H1 (cell line): ENCODE measurements around the gene RARB. TPM values are rescaled to one million over a fixed set of nuclear protein-coding genes. Genes with fewer than 3 reads are reported as not detected.

Experiments
- CTCF ChIA-PET: fragments of 300-600 bp; sonication (Branson Sonifier 250); formaldehyde crosslinking; loops from one replicate; lab custom pipeline; 2021; ENCODE audit not compliant: partially characterized antibody; lab: Charles Lee
- POLR2A ChIA-PET: fragments of 300-600 bp; sonication (Branson Sonifier 250); formaldehyde crosslinking; loops from one replicate; lab custom pipeline; 2021; ENCODE audit warnings: inconsistent platforms; ENCODE audit not compliant: partially characterized antibody; lab: Charles Lee
- DNase-seq, 2 experiments: peaks; one replicate each; pipeline versions ENCODE4 v3.0.0 to v3.0.0-alpha.2; 2010 to 2022; ENCODE audit warnings: low spot score in 2 of 2, low read depth in 1 of 2, mixed read lengths in 1 of 2
- FAIRE-seq: peaks from 2 replicates; lab custom pipeline; 2011; peaks lifted over from hg19 to GRCh38; lab: Jason Lieb, UNC
- H2AFZ ChIP-seq: 2 replicates; pipeline ENCODE4 v1.8.1; 2012; ENCODE audit warnings: low read length, inconsistent platforms
- H2AK5ac ChIP-seq: 2 replicates; pipeline ENCODE4 v1.6.1; 2013; ENCODE audit warnings: low read depth, low read length
- H2BK120ac ChIP-seq: replicated peaks from 2 replicates; pipeline ENCODE3; 2013; ENCODE audit warnings: low read depth, low read length, inconsistent platforms
- H2BK12ac ChIP-seq: 2 replicates; pipeline ENCODE4 v1.6.1; 2013; ENCODE audit warnings: low read depth, low read length
- H2BK15ac ChIP-seq: 2 replicates; pipeline ENCODE4 v1.6.1; 2013; ENCODE audit warnings: low read length
- H2BK20ac ChIP-seq: 2 replicates; pipeline ENCODE4 v1.6.1; 2013; ENCODE audit warnings: low read length
- H2BK5ac ChIP-seq: 2 replicates; pipeline ENCODE4 v1.6.1; 2013; ENCODE audit warnings: low read depth, low read length
- H3K14ac ChIP-seq: 2 replicates; pipeline ENCODE4 v1.6.1; 2013; ENCODE audit warnings: inconsistent platforms; ENCODE audit not compliant: insufficient read length
- H3K18ac ChIP-seq: 2 replicates; pipeline ENCODE4 v1.6.1; 2013; ENCODE audit warnings: low read length; ENCODE audit errors: extremely low read depth
- H3K23ac ChIP-seq: 2 replicates; pipeline ENCODE4 v1.6.1; 2013; ENCODE audit warnings: inconsistent platforms; ENCODE audit not compliant: insufficient read length
- H3K23me2 ChIP-seq: 2 replicates; pipeline ENCODE4 v1.6.1; 2013; ENCODE audit warnings: low read depth, low read length
- H3K27ac ChIP-seq: 2 replicates; pipeline ENCODE4 v1.6.1; 2011; ENCODE audit warnings: low read depth, low read length, inconsistent platforms
- H3K27me3 ChIP-seq, 4 experiments: replicated peaks in 1 of 4; 1 replicate in 1 of 4; 2 replicates in 3 of 4; pipeline versions ENCODE4 v1.6.1 to v1.8.1; 2011 to 2013; ENCODE audit warnings: low read length in 3 of 4, mild to moderate bottlenecking in 3 of 4, inconsistent platforms in 2 of 4, mixed read lengths in 2 of 4, moderate library complexity in 1 of 4; ENCODE audit not compliant: control insufficient read depth in 3 of 4, insufficient read depth in 3 of 4; ENCODE audit errors: extremely low read depth in 1 of 4
- H3K36me3 ChIP-seq, 4 experiments: 2 replicates each; pipeline versions ENCODE4 v1.6.1 to v1.8.1; 2011 to 2013; ENCODE audit warnings: mild to moderate bottlenecking in 4 of 4, low read length in 3 of 4, moderate library complexity in 2 of 4, control low read depth in 1 of 4, inconsistent platforms in 1 of 4; ENCODE audit not compliant: insufficient read depth in 4 of 4, control insufficient read depth in 2 of 4
- H3K4ac ChIP-seq: replicated peaks from 2 replicates; pipeline ENCODE3; 2013; ENCODE audit warnings: low read length, low read depth, mixed read lengths, inconsistent platforms; ENCODE audit not compliant: insufficient read length
- H3K4me1 ChIP-seq, 4 experiments: replicated peaks in 1 of 4; 1 replicate in 1 of 4; 2 replicates in 3 of 4; pipeline versions ENCODE4 v1.6.1 to v1.8.1; 2011 to 2013; ENCODE audit warnings: low read length in 3 of 4, inconsistent platforms in 2 of 4, mixed read lengths in 1 of 4; ENCODE audit not compliant: insufficient read depth in 4 of 4, control insufficient read depth in 3 of 4
- H3K4me2 ChIP-seq, 2 experiments: 2 replicates each; pipeline versions ENCODE4 v1.6.1 to v1.8.1; 2011 to 2013; ENCODE audit warnings: low read depth in 2 of 2, low read length in 2 of 2, control low read depth in 1 of 2, inconsistent platforms in 1 of 2, mild to moderate bottlenecking in 1 of 2; ENCODE audit not compliant: insufficient read depth in 1 of 2
- H3K4me3 ChIP-seq, 4 experiments: fragments of 200-600, 300-600 bp in 1 of 4; sonication (generic), shearing (Covaris generic), sonication (Bioruptor Twin) in 1 of 4; 2 replicates each; pipeline versions ENCODE4 v1.5.1 to v1.8.1; 2011 to 2016; ENCODE audit warnings: low read length in 4 of 4, low read depth in 3 of 4, control low read depth in 2 of 4, inconsistent platforms in 2 of 4, mild to moderate bottlenecking in 2 of 4, mixed read lengths in 1 of 4, moderate library complexity in 1 of 4; ENCODE audit not compliant: insufficient read depth in 2 of 4; ENCODE audit errors: extremely low read depth in 1 of 4
- H3K56ac ChIP-seq: replicated peaks from 2 replicates; pipeline ENCODE3; 2013; ENCODE audit warnings: low read depth, mild to moderate bottlenecking, mixed read lengths, low read length, inconsistent platforms; ENCODE audit not compliant: insufficient read length
- H3K79me1 ChIP-seq: 2 replicates; pipeline ENCODE4 v1.6.1; 2013; ENCODE audit warnings: low read depth, low read length, control low read depth
- H3K79me2 ChIP-seq, 2 experiments: 2 replicates each; pipeline versions ENCODE4 v1.6.1 to v1.8.1; 2012 to 2013; ENCODE audit warnings: low read length in 2 of 2, mild to moderate bottlenecking in 2 of 2, inconsistent platforms in 1 of 2; ENCODE audit not compliant: insufficient read depth in 2 of 2, control insufficient read depth in 1 of 2
- H3K9ac ChIP-seq, 4 experiments: replicated peaks in 1 of 4; 1 replicate in 1 of 4; 2 replicates in 3 of 4; pipeline versions ENCODE4 v1.6.1 to v1.8.1; 2011 to 2013; ENCODE audit warnings: low read depth in 3 of 4, low read length in 3 of 4, control low read depth in 2 of 4, mild to moderate bottlenecking in 2 of 4, moderate library complexity in 2 of 4, inconsistent platforms in 1 of 4; ENCODE audit errors: extremely low read depth in 1 of 4
- H3K9me3 ChIP-seq, 2 experiments: 2 replicates each; pipeline versions ENCODE4 v1.6.1 to v1.8.1; 2012 to 2013; ENCODE audit warnings: mild to moderate bottlenecking in 2 of 2, moderate library complexity in 2 of 2, control low read depth in 1 of 2, inconsistent platforms in 1 of 2, low read depth in 1 of 2, low read length in 1 of 2, mixed read lengths in 1 of 2; ENCODE audit not compliant: insufficient read depth in 2 of 2
- H4K20me1 ChIP-seq, 2 experiments: replicated peaks in 1 of 2; 2 replicates each; pipeline versions ENCODE3 to v1.8.1; 2011 to 2013; ENCODE audit warnings: inconsistent platforms in 2 of 2, low read length in 2 of 2, mild to moderate bottlenecking in 1 of 2; ENCODE audit not compliant: insufficient read depth in 2 of 2, control insufficient read depth in 1 of 2
- H4K5ac ChIP-seq: 2 replicates; pipeline ENCODE4 v1.6.1; 2013; ENCODE audit warnings: low read length, low read depth, mixed read lengths, inconsistent platforms; ENCODE audit not compliant: insufficient read length
- H4K8ac ChIP-seq: 2 replicates; pipeline ENCODE4 v1.8.0; 2013; ENCODE audit warnings: mild to moderate bottlenecking, moderate library complexity, low read length, inconsistent platforms; ENCODE audit not compliant: insufficient read depth; ENCODE audit errors: extremely low read depth
- H4K91ac ChIP-seq: replicated peaks from 2 replicates; pipeline ENCODE3; 2013; ENCODE audit warnings: low read length, mixed read lengths, inconsistent platforms; ENCODE audit not compliant: insufficient read length
- CHD2 ChIP-seq: IDR thresholded peaks from 2 replicates; pipeline ENCODE4 v1.6.1; 2012; ENCODE audit warnings: low read length, improper control_type of control experiment
- CTBP2 ChIP-seq: IDR thresholded peaks from 2 replicates; pipeline ENCODE4 v1.7.0; 2011; ENCODE audit warnings: borderline replicate concordance, mild to moderate bottlenecking, moderate library complexity, mixed read lengths, low read length; ENCODE audit not compliant: insufficient read depth, insufficient read length
- EZH2 ChIP-seq: fragments of 200-600 bp; sonication (generic); IDR thresholded peaks from 2 replicates; pipeline ENCODE4 v1.7.1; 2012; ENCODE audit warnings: low read depth, mild to moderate bottlenecking, moderate library complexity, low read length, inconsistent platforms; ENCODE audit not compliant: severe bottlenecking
- POLR2AphosphoS5 ChIP-seq: IDR thresholded peaks from 2 replicates; pipeline ENCODE4 v1.6.1; 2011; ENCODE audit warnings: low read depth, low read length
- RBBP5 ChIP-seq: IDR thresholded peaks from 2 replicates; pipeline ENCODE4 v1.7.1; 2012; ENCODE audit warnings: low read depth, mild to moderate bottlenecking, inconsistent platforms, low read length, moderate library complexity, borderline replicate concordance
- YY1 ChIP-seq: IDR thresholded peaks from 2 replicates; pipeline ENCODE4 v1.6.1; 2011; ENCODE audit warnings: low read depth, mild to moderate bottlenecking, low read length
- polyA plus RNA-seq, 7 experiments: library from polyadenylated mRNA; depleted of rRNA in 3 of 7; stranded (reverse) in 5 of 7; unstranded in 2 of 7; fragments of >200 nt in 5 of 7; fragments of 200-250 nt in 2 of 7; gene quantifications; 1 replicate in 5 of 7; 2 replicates in 1 of 7; 4 replicates in 1 of 7; pipeline versions ENCODE4 v1.2.1 to v1.2.3, GENCODE V29; 2011 to 2013; ENCODE audit warnings: missing spikeins in 2 of 7, mixed read lengths in 2 of 7
- total RNA-seq: library from RNA; stranded (reverse); fragmentation: NEBNext Ultra II Directional; extraction: Animal tissue kit (Norgen Biotek cat#: 25700); gene quantifications from 2 replicates; pipeline ENCODE4 v1.2.1, GENCODE V29; 2021

The RARB gene
- total and polyA plus RNA-seq, 2 of the 8 experiments (the other 6 are each of a cell fraction or from before 2014, with no cell fraction given), result 0.15 to 0.22 TPM

DNA sequence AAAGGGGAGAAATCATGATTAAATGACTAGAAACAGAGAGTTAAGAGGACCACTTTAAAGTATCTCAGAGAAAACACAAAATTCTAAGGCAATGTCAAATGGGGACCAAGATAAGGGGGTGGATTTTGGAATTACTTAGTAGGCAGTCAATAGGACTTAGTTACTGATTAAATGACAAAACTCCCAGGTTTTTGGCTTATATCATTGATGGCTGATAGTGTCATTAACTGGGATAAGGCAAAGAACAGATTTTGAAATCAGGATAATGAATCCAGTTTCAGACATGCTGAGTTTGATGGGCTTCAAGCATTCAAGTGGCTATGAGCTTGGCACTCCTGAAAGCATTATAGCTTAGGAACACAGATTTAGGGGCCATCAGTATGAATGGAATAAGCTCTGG, 182.7 kb downstream of the RARB start:
- no peak overlapping the region for H4K8ac ChIP-seq
- H2BK15ac ChIP-seq, result no peak overlapping the region
- H2BK120ac ChIP-seq, result no peak overlapping the region
- H3K9me3 ChIP-seq, result no peaks in the 10 kb centered on the region
- no peak overlapping the region for H2AFZ ChIP-seq
- no peak overlapping the region for H2BK12ac ChIP-seq
- no peak overlapping the region for H3K4ac ChIP-seq
- H2AK5ac ChIP-seq, result no peak overlapping the region
- H3K23me2 ChIP-seq, result no peaks in the 10 kb centered on the region
- CTCF ChIA-PET, result interaction anchor here (0.7 to 1.2 kb wide), 2 partner anchors 17 to 49 kb away, joined by 3 to 5 read pairs; no protein-coding TSS in a partner anchor
- H3K4me1 ChIP-seq, result no peaks in the 10 kb centered on the region
- POLR2A ChIA-PET, result no interaction called here
- no peak overlapping the region for H3K18ac ChIP-seq
- H3K4me2 ChIP-seq, result no peak overlapping the region
- H4K91ac ChIP-seq, result no peak overlapping the region
- H3K4me3 ChIP-seq, result no peak overlapping the region
- no peak for DNase-seq
- no peak overlapping the region for H3K23ac ChIP-seq
- no peaks in the 10 kb centered on the region for H3K79me1 ChIP-seq
- no peak overlapping the region for H4K5ac ChIP-seq
- H3K27ac ChIP-seq, result no peak overlapping the region
- no peak overlapping the region for H2BK5ac ChIP-seq
- no peak for FAIRE-seq
- H3K27me3 ChIP-seq, result no peaks in the 10 kb centered on the region
- no peak overlapping the region for H3K56ac ChIP-seq
- peaks cover 14 to 85% (median 35%) of the 10 kb centered on the region in 4 experiments for H3K36me3 ChIP-seq
- no peaks in the 10 kb centered on the region for H3K79me2 ChIP-seq
- H2BK20ac ChIP-seq, result no peak overlapping the region
- H4K20me1 ChIP-seq, result no peaks in the 10 kb centered on the region
- H3K14ac ChIP-seq, result no peak overlapping the region
- H3K9ac ChIP-seq, result no peak overlapping the region
- TF ChIP-seq POLR2AphosphoS5 (no peak), YY1 (no peak), CHD2 (no peak), RBBP5 (no peak), EZH2 (no peak), CTBP2 (no peak)
